ENCODE data around the gene ACTRT1.

Gene ACTRT1

GRCh38 chrX:128052303-128052702 lies at the start of gene ACTRT1:
TSS of gene ACTRT1 (minus strand) at chrX:128052403. CDS start at chrX:128052206, 197 bp downstream.
- peak; percentile 1 for DNase-seq (ENCODE audit: low spot score)

- no peak for DNase-seq (ENCODE audit: low spot score)
These were observed 26.3 kb upstream of the ACTRT1 start for GRCh38 chrX:128078545-128078944.

DNA sequence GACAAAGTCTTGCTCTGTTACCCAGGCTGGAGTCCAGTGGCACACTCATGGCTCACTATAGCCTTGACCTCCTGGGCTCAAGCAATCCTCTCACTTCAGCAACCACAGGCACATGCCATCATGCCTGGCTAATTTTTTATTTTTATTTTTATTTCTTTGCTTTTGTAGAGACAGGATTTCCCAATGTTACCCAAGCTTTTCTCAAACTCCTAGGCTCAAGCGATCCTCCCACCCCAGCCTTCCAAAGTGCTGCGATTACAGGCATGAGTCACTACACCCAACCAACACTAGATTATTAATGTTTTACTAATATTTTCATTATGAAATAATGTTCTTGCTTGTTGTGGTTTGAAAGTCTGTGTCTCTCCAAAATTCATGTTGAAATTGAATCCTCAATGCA lies 5.2 kb upstream of the ACTRT1 start:
- DNase-seq (ENCODE audit: low spot score): no peak

DNA sequence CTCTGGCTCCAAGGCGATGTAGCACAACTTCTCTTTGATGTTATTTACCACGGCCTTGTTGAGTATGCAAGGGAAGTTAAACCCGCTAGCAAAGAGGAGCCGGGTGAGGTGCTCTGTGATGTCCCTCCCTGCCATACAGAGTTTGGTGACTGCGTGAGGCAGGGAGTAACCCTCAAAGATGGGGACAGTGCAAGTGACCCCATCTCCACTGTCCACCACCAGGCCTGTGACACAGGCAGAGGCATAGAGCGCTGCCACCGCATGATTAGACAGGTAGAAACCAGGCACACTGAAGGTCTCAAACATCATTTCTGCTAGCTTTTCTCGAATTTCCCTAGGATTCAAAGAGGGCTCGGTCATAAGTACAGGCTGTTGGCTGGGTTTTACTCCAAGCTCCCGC lies 677 bp downstream of the ACTRT1 start:
- no peak for DNase-seq (ENCODE audit: low spot score)

DNA sequence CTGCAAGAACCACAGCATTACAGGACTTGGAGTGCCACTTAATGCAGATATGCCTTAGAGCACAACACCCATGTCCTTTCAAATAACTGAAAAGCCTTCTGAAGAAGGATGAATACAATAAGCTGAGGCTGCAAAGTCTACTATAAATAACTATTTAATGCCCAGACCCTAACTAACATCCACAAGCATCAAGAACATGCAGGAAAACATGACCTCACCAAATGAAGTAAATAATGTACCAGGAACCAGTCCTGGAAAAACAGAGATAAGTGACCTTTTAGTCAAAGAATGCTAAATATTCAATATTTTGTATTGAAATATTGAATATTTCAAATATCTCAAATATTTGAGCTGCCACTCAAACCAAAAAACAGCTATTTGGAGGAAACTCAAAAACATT lies 16.9 kb downstream of the ACTRT1 start:
- no peak for DNase-seq (ENCODE audit: low spot score)

GRCh38 chrX:128021566-128021965 lies 30.6 kb downstream of the ACTRT1 start:
- DNase-seq (ENCODE audit: low spot score): no peak

DNA sequence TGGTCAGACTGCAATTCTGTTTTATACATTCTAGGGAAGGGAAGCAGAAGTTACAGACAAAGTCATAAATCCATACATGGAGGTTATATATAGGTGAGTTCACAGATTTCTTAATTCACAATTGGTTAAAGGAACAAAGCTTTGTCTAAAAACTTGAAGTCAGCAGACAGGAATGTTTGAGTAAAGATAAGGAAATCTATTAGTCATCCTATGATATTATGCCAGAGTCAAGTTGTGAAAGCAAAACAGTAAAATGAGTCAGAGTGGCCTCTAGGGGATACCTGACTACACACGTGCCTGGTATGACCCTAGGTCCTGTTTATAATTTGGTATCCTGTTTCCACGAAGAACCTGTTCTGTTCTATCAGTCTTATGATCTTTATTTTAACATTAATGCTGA lies 31.5 kb downstream of the ACTRT1 start:
- peak; percentile 3 for DNase-seq (ENCODE audit: low spot score)

GRCh38 chrX:128019218-128019617 lies 33.0 kb downstream of the ACTRT1 start:
- DNase-seq (ENCODE audit: low spot score): no peak

DNA sequence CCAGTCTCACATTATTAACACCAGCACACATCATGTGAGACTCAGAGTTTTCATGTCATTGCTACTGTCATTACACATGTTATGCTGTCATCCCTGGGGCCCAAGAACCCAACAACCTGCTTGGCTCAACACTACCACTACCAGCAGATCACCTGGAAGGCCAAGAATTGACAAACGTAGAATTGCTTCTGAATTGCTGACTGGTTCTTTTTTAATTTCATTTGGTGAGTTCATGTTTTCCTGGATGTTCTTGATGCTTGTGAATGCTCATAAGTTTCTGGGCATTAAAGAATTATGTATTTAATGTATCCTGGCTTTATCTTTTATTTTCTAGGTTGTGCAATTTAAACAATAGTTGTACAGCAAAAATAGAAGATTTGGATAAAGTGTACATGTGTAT lies 40.2 kb downstream of the ACTRT1 start:
- DNase-seq (ENCODE audit: low spot score): no peak

DNA sequence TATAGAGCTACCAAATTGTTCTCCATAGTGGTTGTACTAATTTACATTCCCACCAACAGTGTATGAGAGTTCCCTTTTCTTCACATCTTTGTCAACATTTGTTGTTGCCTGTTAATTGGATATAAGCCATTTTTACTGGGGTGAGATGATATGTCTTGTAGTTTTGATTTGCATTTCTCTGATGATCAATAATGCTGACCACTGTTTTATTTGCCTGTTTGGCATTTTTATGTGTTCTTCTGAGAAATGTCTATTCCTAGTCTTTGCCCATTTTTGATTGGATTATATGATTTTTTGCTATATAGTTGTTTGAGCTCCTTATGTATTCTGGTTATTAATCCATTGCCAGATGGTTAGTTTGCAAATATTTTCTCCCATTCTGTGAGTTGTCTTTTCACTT lies 44.3 kb downstream of the ACTRT1 start:
- DNase-seq (ENCODE audit: low spot score): no peak

All from HuH-7.5 (cell line).